H1 (cell line): ENCODE data around the gene SIPA1L3. TPM values are rescaled to one million over a fixed set of nuclear protein-coding genes. Genes with fewer than 3 reads are reported as not detected.

Experiments
- HDAC6 ChIP-seq: IDR thresholded peaks from one replicate; pipeline ENCODE4 v1.7.1; 2012; ENCODE audit warnings: low read depth, mild to moderate bottlenecking, inconsistent platforms, low read length, moderate library complexity
- JUND ChIP-seq: IDR thresholded peaks from 2 replicates; pipeline ENCODE4 v1.6.1; 2011; ENCODE audit warnings: mild to moderate bottlenecking, improper control_type of control experiment, low read length
- SP4 ChIP-seq: IDR thresholded peaks from 2 replicates; pipeline ENCODE4 v1.6.1; 2012; ENCODE audit warnings: low read length, inconsistent platforms
- TBP ChIP-seq: IDR thresholded peaks from 2 replicates; pipeline ENCODE4 v1.6.1; 2011; ENCODE audit warnings: low read depth, low read length, improper control_type of control experiment
- polyA plus RNA-seq, 7 experiments: library from polyadenylated mRNA; depleted of rRNA in 3 of 7; stranded (reverse) in 5 of 7; unstranded in 2 of 7; fragments of >200 nt in 5 of 7; fragments of 200-250 nt in 2 of 7; gene quantifications; 1 replicate in 5 of 7; 2 replicates in 1 of 7; 4 replicates in 1 of 7; pipeline versions ENCODE4 v1.2.1 to v1.2.3, GENCODE V29; 2011 to 2013; ENCODE audit warnings: missing spikeins in 2 of 7, mixed read lengths in 2 of 7
- total RNA-seq: library from RNA; stranded (reverse); fragmentation: NEBNext Ultra II Directional; extraction: Animal tissue kit (Norgen Biotek cat#: 25700); gene quantifications from 2 replicates; pipeline ENCODE4 v1.2.1, GENCODE V29; 2021

Gene SIPA1L3
- total and polyA plus RNA-seq, 2 of the 8 experiments (the other 6 are each of a cell fraction or from before 2014, with no cell fraction given): 15.0 to 54.9 TPM

- TF ChIP-seq HDAC6: no peak
- no peak for TF ChIP-seq SP4
- TF ChIP-seq TBP: no peak
- TF ChIP-seq JUND: no peak
These were observed 90.9 kb downstream of the SIPA1L3 start (continued) for GRCh38 chr19:37997911-37998344.
